B cell (primary cell): ENCODE data around the gene COL21A1. TPM values are rescaled to one million over a fixed set of nuclear protein-coding genes. Genes with fewer than 3 reads are reported as not detected.

Experiments
- ATAC-seq: fragments of 200-7000 bp; cut with Tn5 transposase; one replicate; pipeline ENCODE4 v1.10.0; 2021; ENCODE audit warnings: low read depth, mild to moderate bottlenecking, moderate number of reproducible peaks, moderate library complexity
- CTCF ChIA-PET: fragments of 350-600 bp; sonication (Branson Sonifier 250); formaldehyde crosslinking; loops from one replicate; lab custom pipeline; 2021; ENCODE audit warnings: antibody characterized with exemption, inconsistent platforms; lab: Charles Lee
- POLR2A ChIA-PET: fragments of 350-600 bp; sonication (Branson Sonifier 250); formaldehyde crosslinking; loops from one replicate; lab custom pipeline; 2021; ENCODE audit warnings: antibody characterized with exemption; lab: Charles Lee
- DNase-seq: peaks from one replicate; pipeline ENCODE4 v3.0.0; 2013
- H2AFZ ChIP-seq: 2 replicates; pipeline ENCODE4 v1.6.1; 2012; ENCODE audit warnings: mild to moderate bottlenecking, low read depth, low read length; ENCODE audit not compliant: insufficient read depth, poor library complexity, severe bottlenecking
- H3K27ac ChIP-seq, 2 donors: 1 replicate in 1 of 2; 2 replicates in 1 of 2; pipeline ENCODE4 v1.5.1; 2012 to 2013; ENCODE audit warnings: low read length in 2 of 2, mild to moderate bottlenecking in 2 of 2, moderate library complexity in 1 of 2
- H3K27me3 ChIP-seq, 4 experiments: fragments of 200-600 bp in 1 of 4; sonication (generic) in 1 of 4; replicated peaks in 1 of 4; 1 replicate in 2 of 4; 2 replicates in 2 of 4; pipeline versions ENCODE4 v1.6.1 to v1.7.0; 2013 to 2016; ENCODE audit warnings: low read length in 3 of 4, mild to moderate bottlenecking in 2 of 4, mixed read lengths in 1 of 4, moderate library complexity in 1 of 4; ENCODE audit not compliant: insufficient read depth in 4 of 4, control insufficient read depth in 3 of 4; ENCODE audit errors: control extremely low read depth in 1 of 4
- H3K36me3 ChIP-seq, 2 experiments: replicated peaks in 1 of 2; 1 replicate in 1 of 2; 2 replicates in 1 of 2; pipeline versions ENCODE4 v1.6.1 to v1.7.1; 2013; ENCODE audit warnings: low read length in 1 of 2; ENCODE audit not compliant: insufficient read depth in 2 of 2, control insufficient read depth in 1 of 2; ENCODE audit errors: control extremely low read depth in 1 of 2, extremely low read depth in 1 of 2
- H3K4me1 ChIP-seq, 2 donors: fragments of 200-600 bp in 1 of 2; sonication (generic) in 1 of 2; 1 replicate in 1 of 2; 2 replicates in 1 of 2; pipeline versions ENCODE4 v1.5.1 to v1.6.1; 2013 to 2017; ENCODE audit warnings: low read length in 2 of 2; ENCODE audit not compliant: control insufficient read depth in 2 of 2, insufficient read depth in 2 of 2
- H3K4me2 ChIP-seq: replicated peaks from 2 replicates; pipeline ENCODE3; 2012; ENCODE audit warnings: mild to moderate bottlenecking, low read depth, low read length; ENCODE audit not compliant: poor library complexity, severe bottlenecking
- H3K4me3 ChIP-seq, 5 experiments: fragments of 200-600 bp in 1 of 5; sonication (generic) in 1 of 5; 1 replicate in 3 of 5; 2 replicates in 2 of 5; pipeline versions ENCODE4 v1.5.1 to v1.7.0; 2011 to 2016; ENCODE audit warnings: low read length in 4 of 5, mild to moderate bottlenecking in 4 of 5, low read depth in 2 of 5, control low read depth in 1 of 5, moderate library complexity in 1 of 5; ENCODE audit not compliant: insufficient read depth in 1 of 5; ENCODE audit errors: control extremely low read depth in 1 of 5, extremely low read depth in 1 of 5
- H3K79me2 ChIP-seq: fragments of 200-600 bp; sonication (generic); one replicate; pipeline ENCODE4 v1.6.0; 2016; ENCODE audit warnings: low read length; ENCODE audit not compliant: control insufficient read depth, insufficient read depth
- H3K9ac ChIP-seq: fragments of 200-600 bp; sonication (generic); 2 replicates; pipeline ENCODE4 v1.6.1; 2017; ENCODE audit warnings: mild to moderate bottlenecking, low read length, moderate library complexity
- H3K9me3 ChIP-seq, 3 donors: one replicate each; pipeline versions ENCODE4 v1.6.1 to v1.7.1; 2013; ENCODE audit warnings: low read length in 2 of 3; ENCODE audit not compliant: control insufficient read depth in 2 of 3, insufficient read depth in 1 of 3; ENCODE audit errors: control extremely low read depth in 1 of 3
- H4K20me1 ChIP-seq: 2 replicates; pipeline ENCODE4 v1.6.0; 2012; ENCODE audit warnings: mild to moderate bottlenecking, low read length; ENCODE audit not compliant: insufficient read depth, control insufficient read depth, poor library complexity, severe bottlenecking
- H3K27ac Mint-ChIP-seq: one replicate; pipeline ENCODE4 v1.8.0; 2021; ENCODE audit warnings: mixed read lengths
- H3K27me3 Mint-ChIP-seq: one replicate; pipeline ENCODE4 v1.8.0; 2021; ENCODE audit warnings: mixed read lengths
- H3K4me1 Mint-ChIP-seq: one replicate; pipeline ENCODE4 v1.8.0; 2021; ENCODE audit warnings: mixed read lengths
- H3K4me3 Mint-ChIP-seq: one replicate; pipeline ENCODE4 v1.8.0; 2021; ENCODE audit warnings: mixed read lengths
- H3K9me3 Mint-ChIP-seq: one replicate; pipeline ENCODE4 v1.8.0; 2022; ENCODE audit warnings: mixed read lengths; ENCODE audit not compliant: insufficient read depth
- CTCF ChIP-seq: fragments of 200-600 bp; IDR thresholded peaks from one replicate; pipeline ENCODE4 v1.8.0; 2022; ENCODE audit warnings: antibody characterized with exemption, mild to moderate bottlenecking
- EZH2 ChIP-seq: IDR thresholded peaks from 2 replicates; pipeline ENCODE4 v1.6.1; 2012; ENCODE audit warnings: borderline replicate concordance, low read depth, mild to moderate bottlenecking, moderate library complexity, low read length; ENCODE audit not compliant: insufficient read depth, poor library complexity, severe bottlenecking
- WGBS: methylation state at CpG from one replicate; pipeline ENCODE4 v1.1.5; 2013; ENCODE audit warnings: missing lambda C conversion rate; ENCODE audit not compliant: insufficient coverage; 5-methylcytosine and 5-hydroxymethylcytosine counted together
- intact Hi-C: fragments of 100-400 bp; cut with micrococcal nuclease; formaldehyde crosslinking; loops from one replicate; pipeline ENCODE4 v1.10.0; 2022
- polyA plus RNA-seq: library from polyadenylated mRNA; depleted of rRNA; stranded (reverse); fragments of >200 nt; gene quantifications from 2 replicates; pipeline ENCODE4 v1.2.3, GENCODE V29; 2012
- small RNA-seq: library from RNA; depleted of rRNA; stranded (forward); fragments of <200 nt; gene quantifications from one replicate; pipeline ENCODE3, GENCODE V24; 2012; ENCODE audit warnings: low replicate concordance, low read depth; ENCODE audit not compliant: insufficient read length
- total RNA-seq, 2 donors: library from RNA; stranded (reverse); fragments of 120-200 nt in 1 of 2; gene quantifications; 1 replicate in 1 of 2; 2 replicates in 1 of 2; pipeline versions ENCODE4 v1.2.3 to v1.2.4, GENCODE V29; 2013 to 2022

The COL21A1 gene
- total and polyA plus RNA-seq, 2 donors (not counting 1 experiment from before 2014, with no cell fraction given): not detected

GRCh38 chr6:56009636-56010035 is 237.7 kb downstream of the COL21A1 start:
- TF ChIP-seq EZH2 (no peak), CTCF (no peak)
- no peak overlapping the region for H3K27ac Mint-ChIP-seq
- H3K4me2 ChIP-seq: no peak overlapping the region
- no peak for ATAC-seq
- no peak overlapping the region for H3K4me3 ChIP-seq
- H3K9ac ChIP-seq: no peak overlapping the region
- H3K27me3 Mint-ChIP-seq: no peaks in the 10 kb centered on the region
- no peaks in the 10 kb centered on the region for H3K9me3 Mint-ChIP-seq
- no CpG with 5 or more reads among the region's 2 CpGs for WGBS
- H3K9me3 ChIP-seq: peaks cover 0 to 4% (median under 1%) of the 10 kb centered on the region in 3 donors
- H4K20me1 ChIP-seq: no peaks in the 10 kb centered on the region
- no peaks in the 10 kb centered on the region for H3K36me3 ChIP-seq
- DNase-seq: no peak
- H3K27me3 ChIP-seq: no peaks in the 10 kb centered on the region
- ChIA-PET POLR2A (no interaction called here), CTCF (no interaction called here)
- no peaks in the 10 kb centered on the region for H3K4me1 ChIP-seq
- no peaks in the 10 kb centered on the region for H3K4me1 Mint-ChIP-seq
- no peak overlapping the region for H2AFZ ChIP-seq
- H3K4me3 Mint-ChIP-seq: no peak overlapping the region
- H3K79me2 ChIP-seq: no peaks in the 10 kb centered on the region
- H3K27ac ChIP-seq: no peak overlapping the region
- intact Hi-C loops: no loop called here

Small RNA genes lying within 50 kb of the gene (small RNA-seq; reads per million reads assigned to genes)
- not detected for gene DHFRP6
